HG02885 (cell line): Measurements from ENCODE around the gene LYRM4.
"Not testable (repeated sequence)": the region's sequence is repeated elsewhere in the genome, so short reads cannot be mapped to it uniquely, and the experiment has no call there.

Experiments
- ATAC-seq: cut with Tn5 transposase; IDR thresholded peaks from one replicate; pipeline ENCODE4 v1.9.1; 2021; ENCODE audit warnings: mild to moderate bottlenecking; ENCODE audit not compliant: unreplicated experiment, poor library complexity

The LYRM4 gene

DNA sequence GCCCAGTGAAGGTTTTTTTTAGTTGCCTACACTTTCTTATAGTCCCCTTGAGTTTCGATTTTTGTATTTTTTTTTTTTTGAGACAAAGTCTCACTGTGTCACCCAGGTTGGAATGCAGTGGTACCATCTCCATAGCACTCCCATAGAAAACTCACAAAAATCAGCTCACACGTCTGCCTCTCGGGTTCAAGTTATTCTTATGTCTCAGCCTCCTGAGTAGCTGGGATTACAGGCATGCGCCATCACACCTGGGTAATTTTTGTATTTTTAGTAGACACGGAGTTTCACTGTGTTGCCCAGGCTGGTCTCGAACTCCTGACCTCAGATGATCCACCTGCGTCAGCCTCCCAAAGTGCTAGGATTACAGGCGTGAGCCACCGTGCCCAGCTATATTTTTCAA lies 200.3 kb downstream of the LYRM4 start:
- not testable (repeated sequence) for ATAC-seq

DNA sequence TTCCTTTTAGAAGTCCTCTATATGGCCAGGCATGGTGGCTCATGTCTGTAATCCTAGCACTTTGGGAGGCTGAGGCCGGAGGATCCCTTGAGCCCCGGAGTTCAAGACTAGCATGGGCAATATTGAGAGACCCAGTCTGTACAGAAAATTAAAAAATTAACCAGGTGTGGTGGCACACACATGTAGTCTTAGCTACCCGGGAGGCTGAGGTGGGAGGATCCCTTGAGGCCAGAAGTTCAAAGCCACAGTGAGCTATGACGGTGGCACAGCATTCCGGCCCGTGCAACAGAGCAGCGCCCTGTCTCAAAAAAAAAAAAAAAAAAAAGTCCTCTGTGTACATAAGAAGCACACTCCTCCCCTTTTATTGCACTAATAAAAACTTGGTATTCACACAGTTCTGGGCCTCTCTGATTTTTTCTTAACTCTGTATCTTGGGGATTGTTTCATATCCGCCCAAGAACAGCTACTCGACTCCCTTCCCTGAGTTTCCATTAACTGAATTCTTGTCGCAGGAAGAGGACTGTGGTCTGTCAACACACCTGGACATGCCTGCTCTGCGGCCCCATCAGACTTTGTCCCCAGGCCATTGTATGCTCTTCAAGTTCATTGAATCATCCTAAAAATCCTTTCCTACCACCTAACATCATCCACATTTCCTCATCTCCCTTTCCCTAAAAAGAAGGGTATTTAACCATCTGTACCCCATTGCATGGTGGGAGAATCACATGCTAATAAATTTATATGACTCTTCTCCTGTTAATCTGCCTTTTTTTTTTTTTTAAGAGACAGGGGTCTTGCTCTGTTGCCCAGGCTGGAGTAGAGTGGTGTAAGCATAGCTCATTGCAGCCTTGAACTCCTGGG lies 201.5 kb downstream of the LYRM4 start:
- ATAC-seq: no peak
